HEK293 (cell line): ENCODE results near the gene MAP3K12.

Experiments used
- CTCF ChIA-PET: fragments of 350-600 bp; formaldehyde crosslinking; extraction: SDS; loops from one replicate; lab custom pipeline; 2021; ENCODE audit warnings: antibody characterized with exemption; lab: Yijun Ruan, JAX
- POLR2A ChIA-PET: fragments of 300-600 bp; formaldehyde crosslinking; extraction: SDS; loops from one replicate; lab custom pipeline; 2020; ENCODE audit warnings: antibody characterized with exemption, inconsistent platforms; lab: Yijun Ruan, JAX
- H3K27ac ChIP-seq: fragments of 200-500 bp; sonication (Bioruptor generic); 2 replicates; pipeline ENCODE4 v1.5.1; 2014; ENCODE audit warnings: low read depth, low read length, control low read depth, inconsistent platforms; ENCODE audit errors: extremely low read depth
- H3K36me3 ChIP-seq, 2 experiments: fragments of 200-500 bp in 1 of 2; sonication (Bioruptor generic) in 1 of 2; 1 replicate in 1 of 2; 2 replicates in 1 of 2; pipeline ENCODE4 v1.5.1; 2014 to 2017; ENCODE audit warnings: inconsistent platforms in 2 of 2, low read length in 2 of 2; ENCODE audit not compliant: control insufficient read depth in 2 of 2, insufficient read depth in 1 of 2
- H3K4me1 ChIP-seq: fragments of 200-500 bp; sonication (Bioruptor generic); 2 replicates; pipeline ENCODE4 v1.5.1; 2014; ENCODE audit warnings: mild to moderate bottlenecking, low read length, inconsistent platforms; ENCODE audit not compliant: control insufficient read depth, insufficient read depth
- H3K4me3 ChIP-seq: 2 replicates; pipeline ENCODE4 v1.5.1; 2011; ENCODE audit warnings: low read depth, mild to moderate bottlenecking, control low read depth, low read length, moderate library complexity
- H3K9me3 ChIP-seq: fragments of 200-500 bp; sonication (Bioruptor generic); 2 replicates; pipeline ENCODE4 v1.5.1; 2014; ENCODE audit warnings: low read depth, low read length, inconsistent platforms; ENCODE audit not compliant: control insufficient read depth, insufficient read depth
- EGR2 ChIP-seq: fragments of 450-650 bp; formaldehyde crosslinking; IDR thresholded peaks from 2 replicates; pipeline ENCODE4 v1.5.1; 2016; ENCODE audit warnings: low read depth, missing biosample characterization, missing genetic modification characterization
- ZNF140 ChIP-seq: fragments of 450-650 bp; formaldehyde crosslinking; IDR thresholded peaks from 2 replicates; pipeline ENCODE4 v1.5.1; 2016; ENCODE audit warnings: missing biosample characterization, missing genetic modification characterization
- ZNF423 ChIP-seq: fragments of 450-650 bp; formaldehyde crosslinking; IDR thresholded peaks from 2 replicates; pipeline ENCODE4 v1.5.1; 2016; ENCODE audit warnings: missing biosample characterization, missing genetic modification characterization
- TF ChIP-seq, protein P1 (sequence below): fragments of 450-650 bp; formaldehyde crosslinking; IDR thresholded peaks from 2 replicates; pipeline ENCODE4 v1.5.1; 2016; ENCODE audit warnings: missing biosample characterization, missing genetic modification characterization

Gene MAP3K12

DNA sequence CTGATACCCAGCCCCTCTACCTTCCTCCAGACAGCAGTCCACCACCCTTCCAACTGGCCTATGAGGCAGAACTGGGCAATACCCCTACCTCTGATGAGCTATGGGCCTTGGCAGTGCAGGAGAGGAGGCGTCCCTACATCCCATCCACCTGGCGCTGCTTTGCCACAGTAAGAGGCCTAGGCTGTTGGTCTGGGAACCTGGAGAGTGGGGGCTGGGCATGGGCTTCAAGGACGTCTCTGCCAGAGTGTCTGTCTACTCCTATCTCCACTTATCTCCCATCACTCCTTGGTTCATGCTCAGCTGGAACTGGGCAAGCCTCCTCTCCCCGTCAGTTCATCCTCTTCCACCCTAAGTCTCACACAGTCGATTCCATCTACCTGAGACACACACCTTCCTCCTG lies 69.1 kb downstream of the MAP3K12 start:
- H3K9me3 ChIP-seq = no peaks in the 10 kb centered on the region
- no peaks in the 10 kb centered on the region for H3K36me3 ChIP-seq
- H3K27ac ChIP-seq = no peak overlapping the region
- H3K4me3 ChIP-seq = no peak overlapping the region
- peaks cover 12% of the 10 kb centered on the region for H3K4me1 ChIP-seq
- TF ChIP-seq EGR2 (tag by site-specific recombination) = no peak
- TF ChIP-seq ZNF140 = no peak
- TF ChIP-seq ZNF423 (tag by site-specific recombination) = no peak
- TF ChIP-seq, protein P1, sequence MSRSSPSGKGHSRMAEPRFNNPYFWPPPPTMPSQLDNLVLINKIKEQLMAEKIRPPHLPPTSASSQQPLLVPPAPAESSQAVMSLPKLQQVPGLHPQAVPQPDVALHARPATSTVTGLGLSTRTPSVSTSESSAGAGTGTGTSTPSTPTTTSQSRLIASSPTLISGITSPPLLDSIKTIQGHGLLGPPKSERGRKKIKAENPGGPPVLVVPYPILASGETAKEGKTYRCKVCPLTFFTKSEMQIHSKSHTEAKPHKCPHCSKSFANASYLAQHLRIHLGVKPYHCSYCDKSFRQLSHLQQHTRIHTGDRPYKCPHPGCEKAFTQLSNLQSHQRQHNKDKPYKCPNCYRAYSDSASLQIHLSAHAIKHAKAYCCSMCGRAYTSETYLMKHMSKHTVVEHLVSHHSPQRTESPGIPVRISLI (tag by site-specific recombination) = no peak
- TF ChIP-seq, all 188 proteins: peak for 0
- POLR2A ChIA-PET = interaction anchor here (1.1 kb wide), 1 partner anchor 71 kb away, joined by 3 read pairs; the partner anchor contains the start of gene TARBP2
- CTCF ChIA-PET = interaction anchor here (1.5 to 2.6 kb wide), 3 partner anchors 8 to 109 kb away, joined by 3 to 14 read pairs (median 13); partner anchors contain the start of gene AAAS
